Activated CD8-positive, alpha-beta T cell treated with anti-CD3 and anti-CD28 coated beads for 36 hours (primary cell): ENCODE results near the gene SEMA3D. TPM values are rescaled to one million over a fixed set of nuclear protein-coding genes. Genes with fewer than 3 reads are reported as not detected.

ENCODE experiments used
- ATAC-seq: fragments of 200-7000 bp; cut with Tn5 transposase; one replicate; pipeline ENCODE4 v1.10.0; 2021; ENCODE audit warnings: mild to moderate bottlenecking, moderate library complexity
- CTCF ChIA-PET: fragments of 350-600 bp; sonication (Branson Sonifier 250); formaldehyde crosslinking; loops from one replicate; lab custom pipeline; 2021; ENCODE audit warnings: antibody characterized with exemption; lab: Charles Lee
- POLR2A ChIA-PET: fragments of 350-600 bp; sonication (Branson Sonifier 250); formaldehyde crosslinking; loops from one replicate; lab custom pipeline; 2021; ENCODE audit warnings: antibody characterized with exemption; lab: Charles Lee
- DNase-seq: peaks from one replicate; pipeline ENCODE4 v3.0.0-alpha.2; 2020
- H3K27ac Mint-ChIP-seq: one replicate; pipeline ENCODE4 v1.8.0; 2021; ENCODE audit warnings: mild to moderate bottlenecking, mixed read lengths
- H3K27me3 Mint-ChIP-seq: one replicate; pipeline ENCODE4 v1.8.0; 2021; ENCODE audit warnings: mixed read lengths
- H3K36me3 Mint-ChIP-seq: one replicate; pipeline ENCODE4 v1.8.0; 2021; ENCODE audit warnings: low read depth, mixed read lengths
- H3K4me1 Mint-ChIP-seq: one replicate; pipeline ENCODE4 v1.8.0; 2021; ENCODE audit warnings: low read depth, mixed read lengths
- H3K4me3 Mint-ChIP-seq: one replicate; pipeline ENCODE4 v1.8.0; 2021; ENCODE audit warnings: mild to moderate bottlenecking, moderate library complexity, mixed read lengths
- H3K9me3 Mint-ChIP-seq: one replicate; pipeline ENCODE4 v1.8.0; 2021; ENCODE audit warnings: mixed read lengths
- intact Hi-C: fragments of 100-400 bp; cut with micrococcal nuclease; formaldehyde crosslinking; loops from one replicate; pipeline ENCODE4 v1.10.0; 2022
- total RNA-seq, 2 experiments: library from RNA; stranded (reverse); gene quantifications; one replicate each; pipeline ENCODE4 v1.2.3, GENCODE V29; 2021
- TF ChIP-seq, protein P1 (sequence below): fragments of 200-600 bp; IDR thresholded peaks from one replicate; pipeline ENCODE4 v1.8.0; 2022; ENCODE audit warnings: antibody characterized with exemption, mild to moderate bottlenecking

Gene SEMA3D
- total RNA-seq, 2 experiments from 2014 or later, result not detected

DNA sequence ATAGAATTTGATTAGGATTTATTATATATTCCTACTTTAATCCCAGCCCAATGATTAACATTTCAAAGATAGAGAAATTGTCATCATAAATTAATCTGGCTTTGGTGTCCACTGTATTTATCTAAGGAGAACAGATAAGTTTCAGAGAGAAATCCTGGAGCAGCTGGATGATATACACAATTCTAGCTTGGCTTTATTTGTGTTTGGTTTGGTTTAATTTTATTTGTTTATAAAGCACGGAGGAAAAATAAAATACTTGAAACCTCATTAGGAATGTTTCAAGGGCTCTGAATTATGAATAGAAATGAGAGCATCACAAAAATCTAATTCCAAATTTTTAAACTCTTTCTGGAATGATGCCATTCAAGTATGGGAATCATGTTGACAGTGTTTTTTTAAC, 42.1 kb downstream of the SEMA3D start:
- Mint-ChIP-seq H3K4me3 (no peak overlapping the region), H3K36me3 (no peaks in the 10 kb centered on the region), H3K4me1 (no peaks in the 10 kb centered on the region), H3K27me3 (no peaks in the 10 kb centered on the region), H3K9me3 (no peaks in the 10 kb centered on the region), H3K27ac (no peak overlapping the region)
- intact Hi-C loops, result no loop called here
- no peak for ATAC-seq
- TF ChIP-seq, protein P1, sequence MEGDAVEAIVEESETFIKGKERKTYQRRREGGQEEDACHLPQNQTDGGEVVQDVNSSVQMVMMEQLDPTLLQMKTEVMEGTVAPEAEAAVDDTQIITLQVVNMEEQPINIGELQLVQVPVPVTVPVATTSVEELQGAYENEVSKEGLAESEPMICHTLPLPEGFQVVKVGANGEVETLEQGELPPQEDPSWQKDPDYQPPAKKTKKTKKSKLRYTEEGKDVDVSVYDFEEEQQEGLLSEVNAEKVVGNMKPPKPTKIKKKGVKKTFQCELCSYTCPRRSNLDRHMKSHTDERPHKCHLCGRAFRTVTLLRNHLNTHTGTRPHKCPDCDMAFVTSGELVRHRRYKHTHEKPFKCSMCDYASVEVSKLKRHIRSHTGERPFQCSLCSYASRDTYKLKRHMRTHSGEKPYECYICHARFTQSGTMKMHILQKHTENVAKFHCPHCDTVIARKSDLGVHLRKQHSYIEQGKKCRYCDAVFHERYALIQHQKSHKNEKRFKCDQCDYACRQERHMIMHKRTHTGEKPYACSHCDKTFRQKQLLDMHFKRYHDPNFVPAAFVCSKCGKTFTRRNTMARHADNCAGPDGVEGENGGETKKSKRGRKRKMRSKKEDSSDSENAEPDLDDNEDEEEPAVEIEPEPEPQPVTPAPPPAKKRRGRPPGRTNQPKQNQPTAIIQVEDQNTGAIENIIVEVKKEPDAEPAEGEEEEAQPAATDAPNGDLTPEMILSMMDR, result no peak
- no peak for DNase-seq
- CTCF ChIA-PET, result no interaction called here
- POLR2A ChIA-PET, result no interaction called here

GRCh38 chr7:85135977-85136376, 50.9 kb downstream of the SEMA3D start:
- H3K36me3 Mint-ChIP-seq, result no peaks in the 10 kb centered on the region
- ChIA-PET CTCF (no interaction called here), POLR2A (no interaction called here)
- no peaks in the 10 kb centered on the region for H3K4me1 Mint-ChIP-seq
- no peaks in the 10 kb centered on the region for H3K9me3 Mint-ChIP-seq
- intact Hi-C loops, result no loop called here
- no peak overlapping the region for H3K27ac Mint-ChIP-seq
- TF ChIP-seq, protein P1, result no peak
- H3K27me3 Mint-ChIP-seq, result no peaks in the 10 kb centered on the region
- ATAC-seq (no peak), DNase-seq (no peak)
- H3K4me3 Mint-ChIP-seq, result no peak overlapping the region

DNA sequence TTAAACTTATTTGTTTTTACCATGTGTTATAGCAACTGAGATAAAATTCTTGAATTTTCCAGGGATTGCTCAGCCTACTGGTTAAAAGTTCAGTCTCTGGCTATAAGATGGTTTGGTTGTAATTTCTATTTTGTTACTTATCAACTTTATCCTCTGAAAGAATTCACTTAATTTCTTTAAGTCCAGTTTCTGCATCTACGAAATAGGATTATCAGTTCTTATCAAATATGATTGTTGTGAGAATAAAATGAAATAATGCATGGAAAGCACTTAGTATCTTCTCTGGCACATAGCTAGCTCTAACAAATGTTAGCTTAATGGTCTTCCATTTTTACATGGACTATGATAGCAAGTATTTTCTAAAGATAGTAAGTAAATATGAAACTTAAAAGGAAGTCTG, 53.3 kb downstream of the SEMA3D start:
- DNase-seq (no peak), ATAC-seq (no peak)
- Mint-ChIP-seq H3K36me3 (no peaks in the 10 kb centered on the region), H3K4me3 (no peak overlapping the region), H3K27ac (no peak overlapping the region), H3K27me3 (no peaks in the 10 kb centered on the region), H3K9me3 (no peaks in the 10 kb centered on the region), H3K4me1 (no peaks in the 10 kb centered on the region)
- TF ChIP-seq, protein P1, result no peak
- ChIA-PET CTCF (no interaction called here), POLR2A (no interaction called here)
- intact Hi-C loops, result no loop called here

DNA sequence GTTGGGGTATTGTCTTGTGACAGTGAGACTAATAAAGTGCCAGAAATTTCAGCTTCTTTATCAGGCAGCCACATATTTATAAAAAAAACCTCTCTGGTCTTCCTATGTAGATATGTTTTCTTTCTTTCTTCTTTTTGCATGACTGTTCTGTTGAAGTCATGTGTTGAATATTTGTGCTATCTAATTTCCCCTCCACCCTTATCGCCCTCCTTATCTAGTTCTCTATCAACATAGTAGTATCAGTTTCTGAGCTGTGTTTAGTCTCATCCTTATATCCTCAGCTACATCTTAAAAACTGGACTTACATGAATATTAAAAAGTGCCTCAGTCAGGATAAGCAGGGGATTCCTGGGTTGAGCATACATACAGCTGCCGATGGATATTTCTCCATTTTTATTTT, 53.9 kb downstream of the SEMA3D start:
- ChIA-PET CTCF (no interaction called here), POLR2A (no interaction called here)
- Mint-ChIP-seq H3K27ac (no peak overlapping the region), H3K36me3 (no peaks in the 10 kb centered on the region), H3K27me3 (no peaks in the 10 kb centered on the region), H3K9me3 (no peaks in the 10 kb centered on the region), H3K4me3 (no peak overlapping the region), H3K4me1 (no peaks in the 10 kb centered on the region)
- TF ChIP-seq, protein P1, result no peak
- no peak for DNase-seq
- no peak for ATAC-seq
- intact Hi-C loops, result no loop called here

GRCh38 chr7:85130702-85131101, 56.2 kb downstream of the SEMA3D start:
- CTCF ChIA-PET, result no interaction called here
- no peak for DNase-seq

More at GRCh38 chr7:85130702-85131101, 56.2 kb downstream of the SEMA3D start:
- intact Hi-C loops, result no loop called here
- Mint-ChIP-seq H3K36me3 (no peaks in the 10 kb centered on the region), H3K27me3 (no peaks in the 10 kb centered on the region), H3K27ac (no peak overlapping the region), H3K9me3 (no peaks in the 10 kb centered on the region), H3K4me1 (no peaks in the 10 kb centered on the region), H3K4me3 (no peak overlapping the region)
- POLR2A ChIA-PET, result no interaction called here
- ATAC-seq, result no peak
- TF ChIP-seq, protein P1, result no peak
